H9 (cell line): ENCODE measurements around the gene CAMTA1. TPM values are rescaled to one million over a fixed set of nuclear protein-coding genes. Genes with fewer than 3 reads are reported as not detected.

Experiments used
- DNase-seq: peaks from one replicate; pipeline ENCODE4 v3.0.0-alpha.2; 2017
- H2AFZ ChIP-seq: one replicate; pipeline ENCODE4 v1.6.1; 2013; ENCODE audit warnings: mild to moderate bottlenecking, low read length, control low read depth, moderate library complexity
- H2AK5ac ChIP-seq: 2 replicates; pipeline ENCODE4 v1.6.1; 2013; ENCODE audit warnings: low read length, control low read depth, mixed read lengths; ENCODE audit not compliant: insufficient read length
- H2BK120ac ChIP-seq: one replicate; pipeline ENCODE4 v1.6.1; 2013; ENCODE audit warnings: low read depth, mild to moderate bottlenecking, low read length, control low read depth, inconsistent platforms; ENCODE audit not compliant: poor library complexity, severe bottlenecking
- H2BK12ac ChIP-seq: 2 replicates; pipeline ENCODE4 v1.6.1; 2013; ENCODE audit warnings: low read length, control low read depth, mixed read lengths, low read depth; ENCODE audit not compliant: insufficient read length
- H2BK15ac ChIP-seq: 2 replicates; pipeline ENCODE4 v1.6.1; 2013; ENCODE audit warnings: low read depth, low read length, control low read depth
- H2BK20ac ChIP-seq: one replicate; pipeline ENCODE4 v1.6.1; 2013; ENCODE audit warnings: low read depth, mild to moderate bottlenecking, low read length, control low read depth, inconsistent platforms; ENCODE audit not compliant: poor library complexity, severe bottlenecking
- H2BK5ac ChIP-seq: 2 replicates; pipeline ENCODE4 v1.6.1; 2013; ENCODE audit warnings: low read length, control low read depth, mixed read lengths; ENCODE audit not compliant: insufficient read length
- H3K14ac ChIP-seq: 2 replicates; pipeline ENCODE4 v1.6.1; 2013; ENCODE audit warnings: low read length, control low read depth; ENCODE audit not compliant: insufficient read depth
- H3K18ac ChIP-seq: 2 replicates; pipeline ENCODE4 v1.6.1; 2013; ENCODE audit warnings: low read depth, mild to moderate bottlenecking, mixed read lengths, low read length, control low read depth; ENCODE audit not compliant: insufficient read length
- H3K23ac ChIP-seq: 2 replicates; pipeline ENCODE4 v1.6.1; 2013; ENCODE audit warnings: low read length, control low read depth, mixed read lengths, low read depth; ENCODE audit not compliant: insufficient read length
- H3K23me2 ChIP-seq: 2 replicates; pipeline ENCODE4 v1.6.1; 2013; ENCODE audit warnings: low read depth, mild to moderate bottlenecking, mixed read lengths, low read length, control low read depth; ENCODE audit not compliant: insufficient read length, poor library complexity, severe bottlenecking
- H3K27ac ChIP-seq: 2 replicates; pipeline ENCODE4 v1.5.1; 2013; ENCODE audit warnings: low read length, control low read depth, mixed read lengths, low read depth; ENCODE audit not compliant: insufficient read length
- H3K27me3 ChIP-seq: 2 replicates; pipeline ENCODE4 v1.6.1; 2013; ENCODE audit warnings: low read length, control low read depth, inconsistent platforms; ENCODE audit not compliant: insufficient read depth
- H3K4ac ChIP-seq: 2 replicates; pipeline ENCODE4 v1.6.1; 2013; ENCODE audit warnings: low read depth, mild to moderate bottlenecking, control low read depth, inconsistent platforms, low read length, moderate library complexity
- H3K4me1 ChIP-seq: 2 replicates; pipeline ENCODE4 v1.6.1; 2013; ENCODE audit warnings: low read length, control low read depth, inconsistent platforms; ENCODE audit not compliant: insufficient read depth
- H3K4me2 ChIP-seq: 2 replicates; pipeline ENCODE4 v1.6.1; 2013; ENCODE audit warnings: low read length, control low read depth, mixed read lengths; ENCODE audit not compliant: insufficient read length, insufficient read depth
- H3K56ac ChIP-seq: 2 replicates; pipeline ENCODE4 v1.6.1; 2013; ENCODE audit warnings: low read depth, mild to moderate bottlenecking, mixed read lengths, low read length, control low read depth; ENCODE audit not compliant: insufficient read length
- H3K79me1 ChIP-seq: 2 replicates; pipeline ENCODE4 v1.6.1; 2013; ENCODE audit warnings: low read depth, mild to moderate bottlenecking, moderate library complexity, low read length, control low read depth, inconsistent platforms; ENCODE audit not compliant: insufficient read depth, poor library complexity, severe bottlenecking
- H3K79me2 ChIP-seq: 2 replicates; pipeline ENCODE4 v1.6.1; 2013; ENCODE audit warnings: low read length, control low read depth, inconsistent platforms; ENCODE audit not compliant: insufficient read depth
- H3K9ac ChIP-seq: 2 replicates; pipeline ENCODE4 v1.6.1; 2013; ENCODE audit warnings: low read length, control low read depth, mixed read lengths; ENCODE audit not compliant: insufficient read length; ENCODE audit errors: extremely low read depth
- H3K9me3 ChIP-seq: one replicate; pipeline ENCODE4 v1.6.1; 2013; ENCODE audit warnings: low read depth, low read length, inconsistent platforms; ENCODE audit not compliant: control insufficient read depth
- H3T11ph ChIP-seq: one replicate; pipeline ENCODE4 v1.6.1; 2013; ENCODE audit warnings: mild to moderate bottlenecking, low read length, control low read depth, inconsistent platforms
- H4K20me1 ChIP-seq: one replicate; pipeline ENCODE4 v1.6.1; 2013; ENCODE audit not compliant: control insufficient read depth, insufficient read length, insufficient read depth
- H4K5ac ChIP-seq: 2 replicates; pipeline ENCODE4 v1.6.1; 2013; ENCODE audit warnings: low read depth, mild to moderate bottlenecking, mixed read lengths, low read length, control low read depth; ENCODE audit not compliant: insufficient read length
- H4K8ac ChIP-seq: replicated peaks from 2 replicates; pipeline ENCODE4 v1.6.1; 2013; ENCODE audit warnings: low read length, control low read depth, mixed read lengths, low read depth; ENCODE audit not compliant: insufficient read length
- H4K91ac ChIP-seq: 2 replicates; pipeline ENCODE4 v1.6.1; 2013; ENCODE audit warnings: low read depth, mild to moderate bottlenecking, moderate library complexity, mixed read lengths, low read length, control low read depth; ENCODE audit not compliant: insufficient read length
- H3K27ac Mint-ChIP-seq, 3 experiments: 2 replicates in 2 of 3; 3 replicates in 1 of 3; pipeline ENCODE4 v1.8.0; 2020 to 2021; ENCODE audit warnings: mixed read lengths in 3 of 3, mild to moderate bottlenecking in 1 of 3, moderate library complexity in 1 of 3
- H3K27me3 Mint-ChIP-seq: 2 replicates; pipeline ENCODE4 v1.8.0; 2021; ENCODE audit warnings: low read depth, mild to moderate bottlenecking, moderate library complexity, mixed read lengths
- H3K36me3 Mint-ChIP-seq, 3 experiments: 2 replicates in 2 of 3; 3 replicates in 1 of 3; pipeline ENCODE4 v1.8.0; 2020 to 2021; ENCODE audit warnings: low read depth in 3 of 3, mixed read lengths in 3 of 3; ENCODE audit not compliant: insufficient read depth in 1 of 3
- H3K4me1 Mint-ChIP-seq, 2 experiments: 2 replicates each; pipeline ENCODE4 v1.8.0; 2020; ENCODE audit warnings: mixed read lengths in 2 of 2
- H3K4me3 Mint-ChIP-seq, 2 experiments: 2 replicates in 1 of 2; 3 replicates in 1 of 2; pipeline ENCODE4 v1.8.0; 2020 to 2021; ENCODE audit warnings: mild to moderate bottlenecking in 2 of 2, mixed read lengths in 2 of 2, moderate library complexity in 1 of 2
- H3K9me3 Mint-ChIP-seq, 2 experiments: 2 replicates in 1 of 2; 3 replicates in 1 of 2; pipeline ENCODE4 v1.8.0; 2020; ENCODE audit warnings: mild to moderate bottlenecking in 2 of 2, mixed read lengths in 2 of 2, moderate library complexity in 1 of 2
- CTCF ChIP-seq: fragments of 200-600 bp; sonication (generic); conservative IDR thresholded peaks from 3 replicates; pipeline ENCODE4 v1.8.0; 2021; ENCODE audit warnings: antibody characterized with exemption, mild to moderate bottlenecking
- WGBS: extraction: QIAGEN DNeasy Blood & Tissue Kit; methylation state at CpG from one replicate; pipeline ENCODE4 v1.1.7; 2013; ENCODE audit warnings: missing lambda C conversion rate, low lambda C conversion rate, mixed read lengths; ENCODE audit not compliant: insufficient read length; ENCODE audit errors: extremely low coverage; 5-methylcytosine and 5-hydroxymethylcytosine counted together
- total RNA-seq: library from RNA; stranded (reverse); gene quantifications from 2 replicates; pipeline ENCODE4 v1.2.1, GENCODE V29; 2021

Gene CAMTA1
- total RNA-seq, 1 experiment from 2014 or later: 115 TPM

DNA sequence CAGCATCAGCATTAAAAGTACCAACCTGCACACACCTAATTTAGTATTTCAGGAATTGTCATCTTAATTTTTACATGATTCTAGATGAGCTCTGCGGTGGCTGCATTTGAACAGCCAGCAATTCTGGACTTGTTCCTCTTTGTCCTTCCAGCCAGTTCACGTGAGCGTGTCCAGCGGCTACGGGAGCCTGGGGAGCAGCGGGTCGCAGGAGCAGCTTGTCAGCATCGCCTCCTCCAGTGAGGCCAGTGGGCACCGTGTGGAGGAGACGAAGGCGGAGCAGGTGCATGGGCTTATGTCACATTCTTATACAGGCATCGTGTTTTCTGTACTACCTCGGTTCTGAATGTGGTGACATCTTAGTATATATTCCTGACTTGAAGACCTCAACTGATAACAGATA, 1024.5 kb downstream of the CAMTA1 start:
- Histone ChIP-seq H3K4ac (no peak overlapping the region), H2AK5ac (no peak overlapping the region), H3K23me2 (no peaks in the 10 kb centered on the region), H4K20me1 (no peaks in the 10 kb centered on the region), H3K9ac (no peak overlapping the region), H2AFZ (no peak overlapping the region), H3K9me3 (peaks cover 11% of the 10 kb centered on the region), H3K79me2 (no peaks in the 10 kb centered on the region), H2BK5ac (no peak overlapping the region), H2BK120ac (no peak overlapping the region), H3K4me2 (no peak overlapping the region), H3K79me1 (no peaks in the 10 kb centered on the region), H4K91ac (no peak overlapping the region), H3K18ac (no peak overlapping the region), H3K4me1 (no peaks in the 10 kb centered on the region), H4K5ac (no peak overlapping the region), H4K8ac (no peak overlapping the region), H3K27me3 (no peaks in the 10 kb centered on the region), H3K27ac (no peak overlapping the region), H3K14ac (no peak overlapping the region), H2BK20ac (no peak overlapping the region), H2BK12ac (no peak overlapping the region), H3K56ac (no peak overlapping the region), H3K23ac (no peak overlapping the region), H3T11ph (no peak overlapping the region), H2BK15ac (no peak overlapping the region)
- H3K27ac Mint-ChIP-seq: no peak overlapping the region
- no peaks in the 10 kb centered on the region; the same call in 1 of the 2 replicates for H3K27me3 Mint-ChIP-seq
- H3K4me3 Mint-ChIP-seq: no peak overlapping the region
- H3K9me3 Mint-ChIP-seq: peaks cover 17% of the 10 kb centered on the region in 2 experiments
- no peak for DNase-seq
- no peaks in the 10 kb centered on the region for H3K4me1 Mint-ChIP-seq
- WGBS: no CpG with 5 or more reads among the region's 13 CpGs
- peaks cover 29 to 40% (median 38%) of the 10 kb centered on the region in 3 experiments for H3K36me3 Mint-ChIP-seq
- TF ChIP-seq CTCF: no peak
